HUES64 (cell line): Measurements from ENCODE around the gene DHPS.
"Not testable (repeated sequence)": the region's sequence is repeated elsewhere in the genome, so short reads cannot be mapped to it uniquely, and the experiment has no call there.

ENCODE experiments used
- H3K27ac ChIP-seq: 2 replicates; pipeline ENCODE4 v1.7.0; 2013; ENCODE audit warnings: low read depth, low read length, inconsistent platforms
- H3K27me3 ChIP-seq: 2 replicates; pipeline ENCODE4 v1.6.1; 2013; ENCODE audit warnings: mild to moderate bottlenecking, low read length; ENCODE audit not compliant: insufficient read depth
- H3K36me3 ChIP-seq: 2 replicates; pipeline ENCODE4 v1.6.1; 2013; ENCODE audit warnings: mild to moderate bottlenecking, low read length; ENCODE audit not compliant: insufficient read depth
- H3K4me1 ChIP-seq: 2 replicates; pipeline ENCODE4 v1.6.1; 2013; ENCODE audit warnings: mild to moderate bottlenecking, low read length, moderate library complexity; ENCODE audit not compliant: insufficient read depth
- H3K4me3 ChIP-seq: 2 replicates; pipeline ENCODE4 v1.5.1; 2013; ENCODE audit warnings: mild to moderate bottlenecking, low read length, moderate library complexity
- H3K9ac ChIP-seq: 2 replicates; pipeline ENCODE4 v1.6.1; 2013; ENCODE audit warnings: mild to moderate bottlenecking, low read depth, low read length
- H3K9me3 ChIP-seq: 2 replicates; pipeline ENCODE4 v1.6.1; 2013; ENCODE audit warnings: low read depth, low read length; ENCODE audit not compliant: insufficient read depth
- WGBS: fragments of 150-250, 120-280 bp; methylation state at CpG from one replicate; pipeline ENCODE4 v1.1.7; 2013; ENCODE audit warnings: missing lambda C conversion rate; 5-methylcytosine and 5-hydroxymethylcytosine counted together

DHPS gene

GRCh38 chr19:12705654-12706331, 24.1 kb upstream of the DHPS start:
- Histone ChIP-seq H3K9me3 (no peaks in the 10 kb centered on the region), H3K4me3 (no peak overlapping the region), H3K4me1 (0 out of 2 replicates have a peak, but pooled peaks cover 4% of the 10 kb centered on the region), H3K27me3 (no peaks in the 10 kb centered on the region), H3K36me3 (peaks cover 96% of the 10 kb centered on the region), H3K9ac (no peak overlapping the region), H3K27ac (no peak overlapping the region)
- 95% methylated on average over 29 of the region's 29 CpGs for whole genome bisulfite sequencing

GRCh38 chr19:12705169-12705568, 23.5 kb upstream of the DHPS start:
- Histone ChIP-seq H3K4me1 (0 out of 2 replicates have a peak, but pooled peaks cover 4% of the 10 kb centered on the region), H3K27ac (no peak overlapping the region), H3K36me3 (peaks cover 96% of the 10 kb centered on the region), H3K4me3 (no peak overlapping the region), H3K9ac (no peak overlapping the region), H3K27me3 (no peaks in the 10 kb centered on the region), H3K9me3 (no peaks in the 10 kb centered on the region)
- WGBS: 94% methylated on average over 13 of the region's 13 CpGs

- no peaks in the 10 kb centered on the region for H3K27me3 ChIP-seq
- peak overlapping the region; percentile 20; the same call in 1 of the 2 replicates for H3K27ac ChIP-seq
- WGBS: 57% methylated on average over 9 of the region's 9 CpGs
- peaks cover 92% of the 10 kb centered on the region for H3K36me3 ChIP-seq
- 0 out of 2 replicates have a peak, but pooled peaks cover 4% of the 10 kb centered on the region for H3K4me1 ChIP-seq
- H3K9me3 ChIP-seq: no peaks in the 10 kb centered on the region
- no peak overlapping the region for H3K4me3 ChIP-seq
- no peak overlapping the region for H3K9ac ChIP-seq
Measured at GRCh38 chr19:12703046-12703445, 21.4 kb upstream of the DHPS start.

- no peak overlapping the region for H3K4me3 ChIP-seq
- 96% methylated on average over 33 of the region's 33 CpGs for WGBS
- no peak overlapping the region for H3K27ac ChIP-seq
- no peaks in the 10 kb centered on the region for H3K27me3 ChIP-seq
- H3K9ac ChIP-seq: no peak overlapping the region
- peaks cover 83% of the 10 kb centered on the region for H3K36me3 ChIP-seq
- 0 out of 2 replicates have a peak, but pooled peaks cover 4% of the 10 kb centered on the region for H3K4me1 ChIP-seq
- H3K9me3 ChIP-seq: no peaks in the 10 kb centered on the region
Measured at GRCh38 chr19:12701596-12702282, 20.1 kb upstream of the DHPS start.

GRCh38 chr19:12698138-12698537, 16.5 kb upstream of the DHPS start:
- 90% methylated on average over 6 of the region's 6 CpGs for WGBS
- Histone ChIP-seq H3K4me1 (0 out of 2 replicates have a peak, but pooled peaks cover 4% of the 10 kb centered on the region), H3K9me3 (no peaks in the 10 kb centered on the region), H3K36me3 (peaks cover 48% of the 10 kb centered on the region), H3K27me3 (no peaks in the 10 kb centered on the region), H3K27ac (no peak overlapping the region), H3K9ac (no peak overlapping the region), H3K4me3 (no peak overlapping the region)

GRCh38 chr19:12697425-12697824, 15.7 kb upstream of the DHPS start:
- not testable (repeated sequence) for H3K27me3 ChIP-seq, H3K27ac ChIP-seq, H3K4me1 ChIP-seq, H3K9ac ChIP-seq, H3K9me3 ChIP-seq
- H3K4me3 ChIP-seq: peak overlapping the region; percentile 82; the same call in 1 of the 2 replicates
- 96% methylated on average over 22 of the region's 22 CpGs for WGBS
- H3K36me3 ChIP-seq: peaks cover 46% of the 10 kb centered on the region

- Histone ChIP-seq H3K9me3 (no peaks in the 10 kb centered on the region), H3K4me3 (peak within 1 kb of the TSS; percentile 82), H3K36me3 (peaks cover 38% of the 10 kb centered on the region), H3K27ac (peak within 1 kb of the TSS; percentile 85), H3K27me3 (no peaks in the 10 kb centered on the region), H3K4me1 (no peaks in the 10 kb centered on the region), H3K9ac (peak within 1 kb of the TSS; percentile 74)
- 10% methylated on average over 59 of the region's 59 CpGs for WGBS
Measured at GRCh38 chr19:12696366-12697335, 15.0 kb upstream of the DHPS start, which contains the start of gene FBXW9. Gene FBXW9, minus strand, starts transcription at chr19:12696631. Its CDS starts 50 bp downstream, at chr19:12696581.

- Histone ChIP-seq H3K9ac (peak overlapping the region; percentile 74), H3K9me3 (no peaks in the 10 kb centered on the region), H3K4me3 (peak overlapping the region; percentile 82), H3K4me1 (no peaks in the 10 kb centered on the region), H3K27me3 (no peaks in the 10 kb centered on the region), H3K27ac (no peak overlapping the region), H3K36me3 (peaks cover 31% of the 10 kb centered on the region)
- WGBS: 6% methylated on average over 36 of the region's 36 CpGs
Measured at GRCh38 chr19:12695997-12696365, 14.3 kb upstream of the DHPS start.

GRCh38 chr19:12695514-12695913, 13.8 kb upstream of the DHPS start:
- Histone ChIP-seq H3K27ac (no peak overlapping the region), H3K4me3 (peak overlapping the region; percentile 82), H3K27me3 (no peaks in the 10 kb centered on the region), H3K4me1 (no peaks in the 10 kb centered on the region), H3K36me3 (peaks cover 27% of the 10 kb centered on the region), H3K9me3 (no peaks in the 10 kb centered on the region), H3K9ac (peak overlapping the region; percentile 74)
- 89% methylated on average over 1 of the region's 1 CpG for WGBS

- no peak overlapping the region for H3K27ac ChIP-seq
- H3K27me3 ChIP-seq: no peaks in the 10 kb centered on the region
- H3K36me3 ChIP-seq: peaks cover 23% of the 10 kb centered on the region
- 0 out of 2 replicates have a peak overlapping the region, but pooled peaks have one; percentile 82 for H3K4me3 ChIP-seq
- WGBS: 84% methylated on average over 2 of the region's 2 CpGs
- H3K9me3 ChIP-seq: no peaks in the 10 kb centered on the region
- no peak overlapping the region for H3K9ac ChIP-seq
- H3K4me1 ChIP-seq: no peaks in the 10 kb centered on the region
Measured at GRCh38 chr19:12695096-12695495, 13.4 kb upstream of the DHPS start.
